ENCODE data around the gene KCNK17. TPM values are rescaled to one million over a fixed set of nuclear protein-coding genes. Genes with fewer than 3 reads are reported as not detected.

KCNK17 gene
- total and polyA plus RNA-seq, 12 donors = 0.13 to 0.39 (median 0.19) TPM; not detected in 6

DNA sequence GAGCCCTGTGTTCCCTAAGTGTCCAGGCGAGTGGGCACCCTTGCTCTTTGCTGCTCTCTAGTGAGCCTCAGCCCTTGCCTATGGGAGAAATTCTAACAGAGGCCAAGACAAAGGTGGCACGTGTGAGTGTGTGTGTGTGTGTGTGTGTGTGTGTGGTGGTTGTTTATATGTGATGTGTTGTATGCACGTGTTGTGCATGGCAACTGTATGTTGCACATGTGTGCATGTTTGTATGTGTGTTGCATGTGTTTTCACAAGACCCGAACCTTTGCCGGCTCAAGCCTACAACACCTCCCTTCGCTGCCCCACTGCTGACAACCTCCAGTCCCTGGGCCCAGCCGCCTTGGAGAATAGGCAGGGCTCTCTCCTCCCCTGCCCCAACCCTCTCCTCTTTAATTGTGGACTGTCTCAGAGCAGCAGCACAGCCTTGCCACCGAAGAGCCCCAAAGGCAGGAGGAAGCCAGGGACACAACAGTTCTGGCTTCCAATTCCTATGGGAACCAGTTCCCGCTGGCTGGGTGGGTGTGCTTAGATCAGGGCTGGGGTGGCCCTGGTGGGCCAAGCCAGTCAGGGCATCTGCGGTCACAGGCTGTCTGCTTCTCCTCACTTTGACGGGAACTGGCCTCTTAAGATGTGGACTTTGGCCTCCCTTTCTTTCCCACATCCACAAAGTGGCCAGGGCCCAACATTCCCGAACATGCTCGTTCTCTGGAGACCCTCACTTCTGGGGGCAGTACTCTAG is 5.6 kb upstream of the KCNK17 start:
- Histone ChIP-seq H3K4me1 (peaks cover 0 to 10% (median 0%) of the 10 kb centered on the region in 9 donors), H3K27ac (peak overlapping the region in 1 of 10 donors; percentile 26), H3K9me3 (no peaks in the 10 kb centered on the region), H3K4me3 (no peak overlapping the region), H3K27me3 (peaks cover 0 to 24% (median 11%) of the 10 kb centered on the region in 7 donors), H3K36me3 (no peaks in the 10 kb centered on the region)
- TF ChIP-seq, protein P1, sequence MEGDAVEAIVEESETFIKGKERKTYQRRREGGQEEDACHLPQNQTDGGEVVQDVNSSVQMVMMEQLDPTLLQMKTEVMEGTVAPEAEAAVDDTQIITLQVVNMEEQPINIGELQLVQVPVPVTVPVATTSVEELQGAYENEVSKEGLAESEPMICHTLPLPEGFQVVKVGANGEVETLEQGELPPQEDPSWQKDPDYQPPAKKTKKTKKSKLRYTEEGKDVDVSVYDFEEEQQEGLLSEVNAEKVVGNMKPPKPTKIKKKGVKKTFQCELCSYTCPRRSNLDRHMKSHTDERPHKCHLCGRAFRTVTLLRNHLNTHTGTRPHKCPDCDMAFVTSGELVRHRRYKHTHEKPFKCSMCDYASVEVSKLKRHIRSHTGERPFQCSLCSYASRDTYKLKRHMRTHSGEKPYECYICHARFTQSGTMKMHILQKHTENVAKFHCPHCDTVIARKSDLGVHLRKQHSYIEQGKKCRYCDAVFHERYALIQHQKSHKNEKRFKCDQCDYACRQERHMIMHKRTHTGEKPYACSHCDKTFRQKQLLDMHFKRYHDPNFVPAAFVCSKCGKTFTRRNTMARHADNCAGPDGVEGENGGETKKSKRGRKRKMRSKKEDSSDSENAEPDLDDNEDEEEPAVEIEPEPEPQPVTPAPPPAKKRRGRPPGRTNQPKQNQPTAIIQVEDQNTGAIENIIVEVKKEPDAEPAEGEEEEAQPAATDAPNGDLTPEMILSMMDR (IDR thresholded peaks at IDR 0.05) = no peak
- intact Hi-C loops (cut with DNase I) = no loop called here
- no peak for DNase-seq
- peak in 6 of 8 donors; percentile 25 to 66 (median 44) for ATAC-seq
- WGBS, 2 donors = 54 to 65% methylated on average over 13 of the region's 13 CpGs

DNA sequence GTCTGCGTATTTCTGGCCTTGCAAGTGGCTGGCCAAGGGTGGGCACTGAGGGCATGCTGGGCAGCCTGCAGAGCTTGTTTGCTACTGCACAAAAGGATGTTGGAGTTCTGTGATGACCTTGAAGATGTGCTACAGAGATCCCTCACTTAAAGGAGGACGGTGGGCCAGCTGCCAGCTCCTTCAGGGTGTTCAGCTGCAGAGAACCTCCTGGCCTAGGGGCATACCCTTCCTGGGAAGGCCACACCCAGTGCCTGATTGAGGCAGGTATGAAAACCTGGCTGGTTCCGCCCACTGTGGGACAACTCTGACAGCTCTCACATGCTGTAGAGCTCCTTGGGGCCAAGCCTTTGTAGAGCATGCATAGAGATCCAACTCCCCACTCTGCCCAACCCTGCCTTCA is 3.0 kb upstream of the KCNK17 start:
- no peak overlapping the region for H3K27ac ChIP-seq
- 86 to 96% methylated on average over 3 of the region's 3 CpGs for WGBS, 2 donors
- ATAC-seq = no peak
- H3K4me1 ChIP-seq = peaks cover 4 to 24% (median 15%) of the 10 kb centered on the region in 9 donors
- TF ChIP-seq, protein P1 (IDR thresholded peaks at IDR 0.05) = no peak
- peaks cover 0 to 44% (median 33%) of the 10 kb centered on the region in 7 donors for H3K27me3 ChIP-seq
- DNase-seq = no peak
- intact Hi-C loops (cut with DNase I) = no loop called here
- no peaks in the 10 kb centered on the region for H3K9me3 ChIP-seq
- H3K36me3 ChIP-seq = no peaks in the 10 kb centered on the region
- no peak overlapping the region for H3K4me3 ChIP-seq

DNA sequence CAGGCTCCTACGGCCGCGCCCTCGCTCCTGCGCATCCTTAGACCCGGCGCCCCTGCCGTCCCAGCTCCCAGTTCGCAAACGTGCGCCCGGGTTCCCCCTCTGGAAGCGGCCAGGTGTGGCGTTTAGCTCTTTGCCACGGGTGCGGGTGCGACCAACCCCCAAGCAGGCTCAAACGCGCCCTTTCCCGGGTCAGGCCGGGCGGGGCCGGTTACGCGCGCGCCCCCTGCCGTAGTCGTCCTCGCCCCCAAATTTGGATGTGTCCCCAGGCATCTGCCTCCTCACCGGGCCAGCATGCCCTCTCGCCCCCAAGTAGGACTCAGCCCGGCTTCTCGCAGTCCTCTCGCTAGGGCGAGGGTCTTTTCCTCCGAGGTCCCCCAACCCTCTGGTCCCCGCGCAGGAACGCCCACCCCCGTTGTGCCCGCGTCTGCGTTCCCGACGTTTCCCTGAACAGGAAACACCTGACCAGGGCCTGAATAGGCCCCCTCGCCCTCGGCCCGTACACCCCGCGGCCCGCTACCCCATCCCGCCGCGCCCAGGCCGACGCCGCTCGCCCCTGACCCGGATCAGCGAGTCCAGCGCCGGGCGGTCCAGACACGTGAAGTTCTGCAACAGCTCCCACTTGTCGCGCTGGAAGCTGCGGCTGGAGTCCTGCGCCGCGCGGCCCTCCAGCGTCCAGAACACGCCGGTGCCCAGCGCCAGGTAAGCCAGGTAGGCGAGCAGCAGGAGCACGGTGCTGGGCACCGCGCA is 520 bp downstream of the KCNK17 start:
- Histone ChIP-seq H3K27ac (no peak overlapping the region), H3K4me3 (peak overlapping the region; percentile 6 to 44 (median 32)), H3K27me3 (peaks cover 0 to 59% (median 53%) of the 10 kb centered on the region in 7 donors), H3K9me3 (no peaks in the 10 kb centered on the region), H3K36me3 (no peaks in the 10 kb centered on the region), H3K4me1 (peaks cover 4 to 17% (median 15%) of the 10 kb centered on the region in 9 donors)
- intact Hi-C loops (cut with DNase I) = loop anchor here in 7 of 10 donors (5.0 kb wide), 4 partner anchors 226 to 446 kb away; no protein-coding TSS in a partner anchor
- TF ChIP-seq, protein P1 (IDR thresholded peaks at IDR 0.05) = no peak
- ATAC-seq = peak in 2 of 8 donors; percentile 18 to 25
- DNase-seq = no peak
- 1% methylated on average over 76 to 80 of the region's 80 CpGs for WGBS, 2 donors

GRCh38 chr6:39312912-39313525 is 1.2 kb downstream of the KCNK17 start:
- TF ChIP-seq, protein P1 (IDR thresholded peaks at IDR 0.05) = no peak
- ATAC-seq (peak in 4 of 8 donors; percentile 6 to 25 (median 22)), DNase-seq (peak in 1 of 2 donors; percentile 47)
- Histone ChIP-seq H3K4me1 (peaks cover 4 to 17% (median 15%) of the 10 kb centered on the region in 9 donors), H3K27ac (no peak overlapping the region), H3K36me3 (no peaks in the 10 kb centered on the region), H3K9me3 (no peaks in the 10 kb centered on the region), H3K27me3 (peaks cover 0 to 63% (median 53%) of the 10 kb centered on the region in 7 donors), H3K4me3 (peak overlapping the region; percentile 6 to 44 (median 32))
- 16% methylated on average over 45 of the region's 45 CpGs for WGBS, 2 donors
- intact Hi-C loops (cut with DNase I) = loop anchor here in 7 of 10 donors (5.0 kb wide), 4 partner anchors 226 to 446 kb away; no protein-coding TSS in a partner anchor
